ENCODE measurements around the gene DCHS1.

The DCHS1 gene

GRCh38 chr11:6629892-6630631 lies 25.5 kb downstream of the DCHS1 start:
- DNase-seq (ENCODE audit: insufficient read length, low spot score): no peak
- FAIRE-seq: no peak
- no peak for TF ChIP-seq PAX5 (IDR thresholded peaks at IDR 0.05; ENCODE audit: insufficient read depth, low read length, severe bottlenecking)
- no peak for TF ChIP-seq SPI1 (IDR thresholded peaks at IDR 0.05; ENCODE audit: low read depth, low read length)
- TF ChIP-seq TAF1 (IDR thresholded peaks at IDR 0.05; ENCODE audit: low read depth, low read length): no peak
- no peak for TF ChIP-seq POLR2AphosphoS5 (IDR thresholded peaks at IDR 0.05; ENCODE audit: low read depth, low read length)

- TF ChIP-seq POU2F2 (IDR thresholded peaks at IDR 0.05; ENCODE audit: low read depth, low read length): no peak
- no peak for TF ChIP-seq TAF1 (IDR thresholded peaks at IDR 0.05; ENCODE audit: low read depth, low read length)
- TF ChIP-seq PAX5 (IDR thresholded peaks at IDR 0.05; ENCODE audit: insufficient read depth, low read length, severe bottlenecking): no peak
- TF ChIP-seq POLR2AphosphoS5 (IDR thresholded peaks at IDR 0.05; ENCODE audit: low read depth, low read length): no peak
- no peak for TF ChIP-seq POLR2A (IDR thresholded peaks at IDR 0.05; ENCODE audit: low read depth, low read length)
- TF ChIP-seq SPI1 (IDR thresholded peaks at IDR 0.05; ENCODE audit: low read depth, low read length): no peak
- FAIRE-seq (no peak), DNase-seq (ENCODE audit: insufficient read length, low spot score) (no peak)
Observed at GRCh38 chr11:6629573-6629891, 26.1 kb downstream of the DCHS1 start.

- DNase-seq (ENCODE audit: insufficient read length, low spot score) (no peak), FAIRE-seq (peak; percentile 35)
- TF ChIP-seq PAX5 (IDR thresholded peaks at IDR 0.05; ENCODE audit: insufficient read depth, low read length, severe bottlenecking) (no peak), POLR2A (IDR thresholded peaks at IDR 0.05; ENCODE audit: low read depth, low read length) (no peak), POU2F2 (IDR thresholded peaks at IDR 0.05; ENCODE audit: low read depth, low read length) (no peak), SPI1 (IDR thresholded peaks at IDR 0.05; ENCODE audit: low read depth, low read length) (no peak), POLR2AphosphoS5 (IDR thresholded peaks at IDR 0.05; ENCODE audit: low read depth, low read length) (no peak), TAF1 (IDR thresholded peaks at IDR 0.05; ENCODE audit: low read depth, low read length) (no peak)
Observed at GRCh38 chr11:6628526-6628925, 27.1 kb downstream of the DCHS1 start.

GRCh38 chr11:6627762-6628241 lies 27.8 kb downstream of the DCHS1 start:
- FAIRE-seq: peak; percentile 60

GRCh38 chr11:6626971-6627761 lies 28.4 kb downstream of the DCHS1 start:
- DNase-seq (ENCODE audit: insufficient read length, low spot score) (no peak), FAIRE-seq (peak; percentile 48)
- TF ChIP-seq TAF1 (IDR thresholded peaks at IDR 0.05; ENCODE audit: low read depth, low read length) (no peak), POU2F2 (IDR thresholded peaks at IDR 0.05; ENCODE audit: low read depth, low read length) (no peak), POLR2AphosphoS5 (IDR thresholded peaks at IDR 0.05; ENCODE audit: low read depth, low read length) (no peak), SPI1 (IDR thresholded peaks at IDR 0.05; ENCODE audit: low read depth, low read length) (no peak), PAX5 (IDR thresholded peaks at IDR 0.05; ENCODE audit: insufficient read depth, low read length, severe bottlenecking) (no peak), POLR2A (IDR thresholded peaks at IDR 0.05; ENCODE audit: low read depth, low read length) (no peak)

More at GRCh38 chr11:6627762-6628241, 27.8 kb downstream of the DCHS1 start:
- TF ChIP-seq POLR2AphosphoS5 (IDR thresholded peaks at IDR 0.05; ENCODE audit: low read depth, low read length): no peak
- TF ChIP-seq POLR2A (IDR thresholded peaks at IDR 0.05; ENCODE audit: low read depth, low read length): no peak
- no peak for TF ChIP-seq POU2F2 (IDR thresholded peaks at IDR 0.05; ENCODE audit: low read depth, low read length)
- TF ChIP-seq TAF1 (IDR thresholded peaks at IDR 0.05; ENCODE audit: low read depth, low read length): no peak
- no peak for TF ChIP-seq PAX5 (IDR thresholded peaks at IDR 0.05; ENCODE audit: insufficient read depth, low read length, severe bottlenecking)
- no peak for TF ChIP-seq SPI1 (IDR thresholded peaks at IDR 0.05; ENCODE audit: low read depth, low read length)
- DNase-seq (ENCODE audit: insufficient read length, low spot score): no peak

- DNase-seq (ENCODE audit: insufficient read length, low spot score) (no peak), FAIRE-seq (no peak)
- no peak for TF ChIP-seq POLR2AphosphoS5 (IDR thresholded peaks at IDR 0.05; ENCODE audit: low read depth, low read length)
Observed at GRCh38 chr11:6625832-6626420, 29.7 kb downstream of the DCHS1 start.

- DNase-seq (ENCODE audit: insufficient read length, low spot score) (no peak), FAIRE-seq (no peak)
- TF ChIP-seq POLR2AphosphoS5 (IDR thresholded peaks at IDR 0.05; ENCODE audit: low read depth, low read length) (no peak), TAF1 (IDR thresholded peaks at IDR 0.05; ENCODE audit: low read depth, low read length) (no peak), POU2F2 (IDR thresholded peaks at IDR 0.05; ENCODE audit: low read depth, low read length) (no peak), SPI1 (IDR thresholded peaks at IDR 0.05; ENCODE audit: low read depth, low read length) (no peak), POLR2A (IDR thresholded peaks at IDR 0.05; ENCODE audit: low read depth, low read length) (no peak), PAX5 (IDR thresholded peaks at IDR 0.05; ENCODE audit: insufficient read depth, low read length, severe bottlenecking) (no peak)
Observed at GRCh38 chr11:6625156-6625831, 30.3 kb downstream of the DCHS1 start.

GRCh38 chr11:6623391-6624363 lies 31.9 kb downstream of the DCHS1 start:
- FAIRE-seq (no peak), DNase-seq (ENCODE audit: insufficient read length, low spot score) (no peak)
- TF ChIP-seq POU2F2 (IDR thresholded peaks at IDR 0.05; ENCODE audit: low read depth, low read length) (no peak), POLR2AphosphoS5 (IDR thresholded peaks at IDR 0.05; ENCODE audit: low read depth, low read length) (no peak), SPI1 (IDR thresholded peaks at IDR 0.05; ENCODE audit: low read depth, low read length) (no peak), POLR2A (IDR thresholded peaks at IDR 0.05; ENCODE audit: low read depth, low read length) (no peak), PAX5 (IDR thresholded peaks at IDR 0.05; ENCODE audit: insufficient read depth, low read length, severe bottlenecking) (no peak), TAF1 (IDR thresholded peaks at IDR 0.05; ENCODE audit: low read depth, low read length) (no peak)

Data from GM12891 (cell line).